KOPT-K1 (cell line): ENCODE data around the gene ATOH8.

Source experiments
- H3K27ac ChIP-seq: fragments of 200-600 bp; sonication (generic); 2 replicates; pipeline ENCODE4 v1.5.1; 2016; ENCODE audit warnings: antibody characterized with exemption, mild to moderate bottlenecking, low read depth, low read length; ENCODE audit not compliant: poor library complexity, severe bottlenecking
- H3K36me3 ChIP-seq: fragments of 200-600 bp; sonication (generic); 2 replicates; pipeline ENCODE4 v1.5.1; 2017; ENCODE audit warnings: antibody characterized with exemption, mild to moderate bottlenecking, low read length, moderate library complexity; ENCODE audit not compliant: insufficient read depth
- H3K9me3 ChIP-seq: fragments of 200-600 bp; sonication (generic); 2 replicates; pipeline ENCODE4 v1.5.1; 2017; ENCODE audit warnings: antibody characterized with exemption, low read length, mild to moderate bottlenecking; ENCODE audit not compliant: insufficient read depth, poor library complexity, severe bottlenecking

ATOH8 gene

GRCh38 chr2:85796341-85797262 is 42.8 kb downstream of the ATOH8 start:
- H3K36me3 ChIP-seq, result no peaks in the 10 kb centered on the region
- H3K27ac ChIP-seq, result no peak overlapping the region
- H3K9me3 ChIP-seq, result no peaks in the 10 kb centered on the region

- no peaks in the 10 kb centered on the region for H3K36me3 ChIP-seq
- no peak overlapping the region for H3K27ac ChIP-seq
- H3K9me3 ChIP-seq, result no peaks in the 10 kb centered on the region
Observed at GRCh38 chr2:85797263-85797660, 43.5 kb downstream of the ATOH8 start.

DNA sequence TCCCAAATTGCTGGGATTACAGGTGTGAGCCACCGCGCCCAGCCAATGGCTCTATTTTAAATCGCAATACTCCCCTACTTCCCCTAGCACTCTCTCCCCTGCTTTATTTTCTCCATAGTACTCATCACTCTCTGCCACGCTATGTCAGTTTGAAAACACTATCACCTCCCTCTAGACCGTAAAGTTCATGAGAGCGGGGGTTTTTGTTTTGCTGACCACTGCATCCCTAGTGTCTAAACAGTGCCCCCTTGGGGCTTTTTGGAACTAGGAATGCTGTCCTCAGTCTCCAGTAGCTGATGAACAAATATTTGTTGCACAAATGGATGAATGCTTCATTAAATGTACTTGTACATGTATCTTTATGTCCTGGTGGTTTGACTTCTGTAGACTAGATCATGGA is 44.1 kb downstream of the ATOH8 start:
- no peaks in the 10 kb centered on the region for H3K36me3 ChIP-seq
- no peak overlapping the region for H3K27ac ChIP-seq

DNA sequence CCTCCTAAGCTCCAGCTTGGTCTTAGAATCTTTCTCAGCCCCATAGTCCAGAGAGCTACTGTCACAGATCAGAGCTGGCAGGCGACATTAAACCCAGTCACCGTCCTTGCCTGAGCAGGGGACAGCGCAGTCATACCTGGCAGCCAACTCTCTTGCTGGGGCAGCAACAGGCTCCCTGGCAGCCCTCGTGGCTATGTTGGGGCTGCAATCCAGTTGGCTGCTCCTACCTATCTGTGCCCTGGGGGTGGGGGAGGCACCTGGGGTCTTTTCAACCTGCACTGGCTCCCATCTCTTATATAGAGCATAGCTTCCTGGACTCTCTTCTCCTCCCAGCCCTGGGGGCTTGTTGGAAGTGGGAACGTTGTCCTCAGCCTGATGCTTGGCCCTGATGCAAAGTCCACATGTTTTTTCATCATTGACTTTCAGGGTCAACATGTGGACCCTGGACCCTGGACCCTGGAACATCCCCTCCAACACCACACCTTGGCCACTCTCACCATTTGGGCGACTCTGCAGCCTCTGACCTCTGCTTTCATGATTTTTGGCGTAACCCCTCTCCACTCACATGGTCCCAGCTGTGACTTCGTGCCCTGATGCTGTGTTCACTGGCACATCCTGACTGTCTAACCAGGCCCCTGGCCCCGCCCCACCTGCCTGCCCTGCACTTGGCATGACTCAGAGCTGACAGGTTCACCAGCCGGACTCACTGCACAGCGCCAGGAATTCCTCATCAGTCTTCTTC is 45.6 kb downstream of the ATOH8 start:
- Histone ChIP-seq H3K27ac (no peak overlapping the region), H3K36me3 (no peaks in the 10 kb centered on the region), H3K9me3 (no peaks in the 10 kb centered on the region)

More for the DNA sequence above, 44.1 kb downstream of the ATOH8 start:
- H3K9me3 ChIP-seq, result no peaks in the 10 kb centered on the region

DNA sequence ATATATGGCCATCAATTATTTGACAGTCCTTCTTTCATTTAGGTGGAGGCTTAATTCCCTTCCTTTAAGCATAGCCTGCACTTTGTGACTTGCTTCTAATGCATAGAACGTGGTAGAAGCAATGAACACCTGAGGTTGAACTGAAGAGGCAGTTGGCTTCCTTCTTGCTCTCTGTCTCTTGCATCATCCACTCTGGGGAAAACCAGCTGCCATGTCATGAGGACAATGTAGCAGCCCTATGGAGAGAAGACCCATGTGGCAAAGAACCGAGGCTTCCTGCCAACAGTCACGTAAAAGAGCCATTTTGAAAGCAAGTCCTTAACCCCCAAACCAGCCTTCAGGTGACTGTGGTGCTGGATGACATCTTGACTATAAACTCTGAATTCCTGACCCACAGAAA is 46.8 kb downstream of the ATOH8 start:
- H3K9me3 ChIP-seq, result no peaks in the 10 kb centered on the region
- H3K27ac ChIP-seq, result no peak overlapping the region
- no peaks in the 10 kb centered on the region for H3K36me3 ChIP-seq

- H3K27ac ChIP-seq, result no peak overlapping the region
- no peaks in the 10 kb centered on the region for H3K36me3 ChIP-seq
Observed at GRCh38 chr2:85801871-85802270, 48.1 kb downstream of the ATOH8 start.

GRCh38 chr2:85802354-85803103 is 48.7 kb downstream of the ATOH8 start:
- Histone ChIP-seq H3K27ac (no peak overlapping the region), H3K36me3 (no peaks in the 10 kb centered on the region), H3K9me3 (no peaks in the 10 kb centered on the region)

More at GRCh38 chr2:85801871-85802270, 48.1 kb downstream of the ATOH8 start:
- H3K9me3 ChIP-seq, result no peaks in the 10 kb centered on the region

GRCh38 chr2:85803704-85804425 is 50.1 kb downstream of the ATOH8 start:
- Histone ChIP-seq H3K36me3 (no peaks in the 10 kb centered on the region), H3K27ac (no peak overlapping the region), H3K9me3 (no peaks in the 10 kb centered on the region)

- no peak overlapping the region for H3K27ac ChIP-seq
Observed at GRCh38 chr2:85804583-85804982, 50.8 kb downstream of the ATOH8 start.

DNA sequence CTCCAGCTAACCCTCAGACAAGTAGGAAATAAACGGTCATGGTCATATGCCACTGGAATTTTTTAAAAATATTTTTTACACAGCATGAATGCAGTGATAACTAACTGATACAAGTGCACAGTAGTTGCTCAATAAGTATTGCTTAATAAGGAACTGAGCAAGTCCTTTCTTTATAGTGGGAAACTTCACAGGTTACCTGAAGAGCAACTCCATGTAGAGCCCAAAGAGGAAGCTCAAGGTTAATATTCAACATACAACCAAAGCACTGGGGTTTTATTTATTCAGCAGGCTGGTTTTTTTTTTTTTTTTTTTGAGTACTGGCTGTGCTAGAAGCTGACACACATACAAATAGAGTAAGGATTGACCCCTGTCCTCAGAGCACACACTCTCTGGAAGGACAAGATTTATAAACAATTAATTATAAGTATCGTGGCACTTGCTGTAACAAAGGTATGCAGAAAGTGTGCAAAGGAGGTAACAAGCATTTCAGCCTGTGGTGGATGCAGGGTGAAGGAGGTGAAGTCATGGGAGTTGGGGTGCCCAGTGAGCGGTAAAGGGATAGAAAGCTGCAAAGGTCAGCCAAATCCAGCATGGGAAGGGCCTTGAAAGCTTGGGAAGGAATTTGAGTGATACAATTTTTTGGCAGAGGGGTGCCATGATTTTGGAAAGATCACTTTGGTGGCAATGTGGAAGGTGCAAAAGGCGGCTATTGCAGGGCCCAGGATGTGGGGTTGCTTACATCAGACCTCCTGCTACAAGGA is 52.7 kb downstream of the ATOH8 start:
- no peaks in the 10 kb centered on the region for H3K36me3 ChIP-seq
- no peaks in the 10 kb centered on the region for H3K9me3 ChIP-seq
- H3K27ac ChIP-seq, result no peak overlapping the region

More at GRCh38 chr2:85804583-85804982, 50.8 kb downstream of the ATOH8 start:
- no peaks in the 10 kb centered on the region for H3K9me3 ChIP-seq
- H3K36me3 ChIP-seq, result no peaks in the 10 kb centered on the region

DNA sequence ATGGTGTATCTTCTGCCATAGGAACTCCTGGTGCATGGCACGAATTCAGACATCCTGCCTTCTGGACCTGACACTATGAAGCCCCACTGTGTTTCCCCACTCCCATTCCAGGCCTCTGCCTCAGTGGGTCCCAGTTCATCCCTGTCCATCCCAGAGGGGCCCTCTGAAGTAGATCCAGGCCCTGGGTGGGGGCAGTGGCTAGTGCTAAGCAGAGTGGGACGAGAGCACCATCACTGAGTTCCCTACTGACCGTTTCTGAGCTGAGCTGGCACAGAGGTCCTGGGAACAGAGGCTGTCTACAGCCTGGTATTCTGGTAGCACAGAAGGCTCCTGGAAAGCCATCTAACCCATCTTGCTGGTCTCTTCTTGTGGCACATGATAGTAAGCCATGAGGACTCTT is 54.0 kb downstream of the ATOH8 start:
- H3K27ac ChIP-seq, result no peak overlapping the region
- H3K36me3 ChIP-seq, result no peaks in the 10 kb centered on the region
- H3K9me3 ChIP-seq, result no peaks in the 10 kb centered on the region

DNA sequence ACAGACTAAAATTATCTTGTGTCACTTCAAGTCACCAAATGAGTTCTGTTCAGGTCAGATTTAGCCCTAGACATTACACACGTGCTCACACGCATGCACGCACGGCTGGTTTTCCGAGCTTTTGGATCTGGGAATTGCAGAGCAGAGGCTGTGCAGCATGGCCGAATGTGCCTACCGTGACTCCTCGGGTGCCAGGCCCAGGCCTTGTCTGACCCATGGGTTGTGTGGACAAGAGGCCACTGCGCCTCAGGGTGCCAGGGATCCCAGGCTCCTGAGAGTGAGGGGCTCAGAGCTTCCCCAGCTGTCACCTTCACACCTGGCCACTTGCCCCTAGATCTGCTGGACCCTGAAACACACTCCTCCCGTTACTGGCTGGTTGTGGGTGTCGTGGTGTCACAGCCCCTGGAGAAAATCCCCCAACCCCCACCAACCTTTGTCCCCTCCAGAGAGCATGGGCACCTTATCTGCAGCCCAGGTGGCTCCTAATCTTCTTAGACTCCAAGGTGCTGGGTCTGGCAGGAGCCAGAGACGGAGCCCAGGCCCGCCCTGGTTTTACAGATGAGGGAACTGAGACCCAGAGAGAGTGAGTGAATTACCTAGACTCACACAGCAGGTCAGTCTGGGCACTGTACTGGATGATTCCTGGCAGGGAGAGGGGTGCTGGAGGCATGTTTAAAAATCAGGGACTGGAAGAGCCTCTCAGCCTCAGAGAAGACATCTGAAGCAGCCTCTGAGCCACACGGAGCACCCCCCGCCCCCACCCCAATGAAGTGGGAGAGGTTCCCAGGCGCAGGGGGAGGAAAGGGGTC is 56.8 kb downstream of the ATOH8 start:
- Histone ChIP-seq H3K9me3 (no peaks in the 10 kb centered on the region), H3K36me3 (no peaks in the 10 kb centered on the region), H3K27ac (no peak overlapping the region)
